ENCODE results near the gene MAT2B.

The MAT2B gene

GRCh38 chr5:163505368-163506094, at the start of gene MAT2B:
TSS of gene MAT2B (plus strand) at chr5:163505619. CDS start at chr5:163505687, 68 bp downstream.
- DNase-seq, result peak; percentile 98

- DNase-seq, result no peak
Observed at GRCh38 chr5:163456029-163456589, 49.3 kb upstream of the MAT2B start.

- no peak for DNase-seq
Observed at GRCh38 chr5:163456840-163457239, 48.6 kb upstream of the MAT2B start.

- no peak for DNase-seq
Observed at GRCh38 chr5:163458778-163459385, 46.5 kb upstream of the MAT2B start.

- DNase-seq, result no peak
Observed at GRCh38 chr5:163459462-163459818, 46.0 kb upstream of the MAT2B start.

- DNase-seq, result peak; percentile 99
Observed at GRCh38 chr5:163459819-163460561, 45.4 kb upstream of the MAT2B start, which contains the start of gene NUDCD2. TSS of gene NUDCD2 (minus strand) at chr5:163460102. CDS start at chr5:163460050, 52 bp downstream.

GRCh38 chr5:163460562-163461171, 44.8 kb upstream of the MAT2B start, which contains the start of gene HMMR:
TSS of gene HMMR (plus strand) at chr5:163460632. CDS start at chr5:163460693, 61 bp downstream.
- DNase-seq, result no peak

- no peak for DNase-seq
Observed at GRCh38 chr5:163463063-163463435, 42.4 kb upstream of the MAT2B start.

GRCh38 chr5:163467682-163468081, 37.7 kb upstream of the MAT2B start:
- no peak for DNase-seq

- no peak for DNase-seq
Observed at GRCh38 chr5:163473635-163474243, 31.7 kb upstream of the MAT2B start.

GRCh38 chr5:163475411-163475810, 30.0 kb upstream of the MAT2B start:
- no peak for DNase-seq

GRCh38 chr5:163478126-163478981, 27.1 kb upstream of the MAT2B start:
- no peak for DNase-seq

- DNase-seq, result no peak
Observed at GRCh38 chr5:163478982-163479271, 26.5 kb upstream of the MAT2B start.

GRCh38 chr5:163489055-163489744, 16.2 kb upstream of the MAT2B start:
- peak; percentile 73 for DNase-seq

- DNase-seq, result no peak
Observed at GRCh38 chr5:163489745-163490075, 15.7 kb upstream of the MAT2B start.

- DNase-seq, result no peak
Observed at GRCh38 chr5:163496286-163496685, 9.1 kb upstream of the MAT2B start.

- DNase-seq, result no peak
Observed at GRCh38 chr5:163497315-163497714, 8.1 kb upstream of the MAT2B start.

- no peak for DNase-seq
Observed at GRCh38 chr5:163498886-163499285, 6.5 kb upstream of the MAT2B start.

GRCh38 chr5:163502521-163502920, 2.9 kb upstream of the MAT2B start:
- no peak for DNase-seq

- peak; percentile 88 for DNase-seq
Observed at GRCh38 chr5:163503106-163504078, 2.0 kb upstream of the MAT2B start.

All from islet precursor cell (in vitro differentiated cells).